Measurements from ENCODE around the gene OLFM1. TPM values are rescaled to one million over a fixed set of nuclear protein-coding genes. Genes with fewer than 3 reads are reported as not detected.

Gene OLFM1
- total and polyA plus RNA-seq, 7 experiments from 2014 or later = 0.19 to 2.1 (median 0.87) TPM; not detected in 3

GRCh38 chr9:135070964-135071735 lies 16.3 kb upstream of the OLFM1 start:
- Histone ChIP-seq H3K27ac (ENCODE audit: low read depth, low read length) (no peak overlapping the region), H3K4me3 (ENCODE audit: low read length) (no peak overlapping the region), H3K27me3 (ENCODE audit: control insufficient read depth in 2 of 2, insufficient read depth in 2 of 2, low read length in 2 of 2) (no peaks in the 10 kb centered on the region), H3K36me3 (ENCODE audit: control insufficient read depth in 2 of 3, insufficient read depth in 3 of 3, low read length in 3 of 3) (no peaks in the 10 kb centered on the region), H3K9me3 (ENCODE audit: control insufficient read depth in 2 of 3, low read length in 3 of 3) (no peaks in the 10 kb centered on the region), H3K4me1 (ENCODE audit: control insufficient read depth in 2 of 2, insufficient read depth in 2 of 2, low read length in 2 of 2) (no peaks in the 10 kb centered on the region)
- DNase-seq (no peak), ATAC-seq (no peak)
- H3K4me1 Mint-ChIP-seq = peaks cover 0 to 7% (median 0%) of the 10 kb centered on the region in 7 donors
- peaks cover 0 to 2% (median 0%) of the 10 kb centered on the region in 11 donors for H3K9me3 Mint-ChIP-seq
- POLR2A ChIA-PET = no interaction called here
- H3K27ac Mint-ChIP-seq = no peak overlapping the region
- intact Hi-C loops (cut with micrococcal nuclease) = no loop called here
- H3K36me3 Mint-ChIP-seq = no peaks in the 10 kb centered on the region
- H3K27me3 Mint-ChIP-seq = peaks cover 11 to 50% (median 25%) of the 10 kb centered on the region in 5 donors
- CTCF ChIA-PET = no interaction called here
- no peak overlapping the region for H3K4me3 Mint-ChIP-seq

GRCh38 chr9:135073081-135073740 lies 14.3 kb upstream of the OLFM1 start:
- no peaks in the 10 kb centered on the region for H3K36me3 ChIP-seq (ENCODE audit: control insufficient read depth in 2 of 3, insufficient read depth in 3 of 3, low read length in 3 of 3)
- H3K27me3 ChIP-seq (ENCODE audit: control insufficient read depth in 2 of 2, insufficient read depth in 2 of 2, low read length in 2 of 2) = no peaks in the 10 kb centered on the region
- H3K4me1 Mint-ChIP-seq = peaks cover 0 to 7% (median 0%) of the 10 kb centered on the region in 7 donors
- H3K4me3 Mint-ChIP-seq = no peak overlapping the region
- DNase-seq (no peak), ATAC-seq (no peak)
- ChIA-PET POLR2A (no interaction called here), CTCF (no interaction called here)
- H3K9me3 Mint-ChIP-seq = peaks cover 0 to 2% (median 0%) of the 10 kb centered on the region in 11 donors
- no peak overlapping the region for H3K27ac Mint-ChIP-seq
- no peaks in the 10 kb centered on the region for H3K4me1 ChIP-seq (ENCODE audit: control insufficient read depth in 2 of 2, insufficient read depth in 2 of 2, low read length in 2 of 2)
- no peak overlapping the region for H3K27ac ChIP-seq (ENCODE audit: low read depth, low read length)
- no peaks in the 10 kb centered on the region for H3K9me3 ChIP-seq (ENCODE audit: control insufficient read depth in 2 of 3, low read length in 3 of 3)
- H3K4me3 ChIP-seq (ENCODE audit: low read length) = no peak overlapping the region
- intact Hi-C loops (cut with micrococcal nuclease) = no loop called here
- H3K36me3 Mint-ChIP-seq = no peaks in the 10 kb centered on the region
- peaks cover 20 to 65% (median 38%) of the 10 kb centered on the region in 5 donors for H3K27me3 Mint-ChIP-seq

GRCh38 chr9:135073741-135074305 lies 13.6 kb upstream of the OLFM1 start:
- Histone ChIP-seq H3K4me1 (ENCODE audit: control insufficient read depth in 2 of 2, insufficient read depth in 2 of 2, low read length in 2 of 2) (no peaks in the 10 kb centered on the region), H3K27me3 (ENCODE audit: control insufficient read depth in 2 of 2, insufficient read depth in 2 of 2, low read length in 2 of 2) (no peaks in the 10 kb centered on the region), H3K36me3 (ENCODE audit: control insufficient read depth in 2 of 3, insufficient read depth in 3 of 3, low read length in 3 of 3) (no peaks in the 10 kb centered on the region), H3K4me3 (ENCODE audit: low read length) (no peak overlapping the region), H3K9me3 (ENCODE audit: control insufficient read depth in 2 of 3, low read length in 3 of 3) (no peaks in the 10 kb centered on the region), H3K27ac (ENCODE audit: low read depth, low read length) (no peak overlapping the region)
- Mint-ChIP-seq H3K9me3 (peaks cover 0 to 2% (median 0%) of the 10 kb centered on the region in 11 donors), H3K27me3 (peaks cover 20 to 64% (median 36%) of the 10 kb centered on the region in 5 donors), H3K4me3 (no peak overlapping the region), H3K4me1 (peaks cover 0 to 5% (median 0%) of the 10 kb centered on the region in 7 donors), H3K27ac (no peak overlapping the region), H3K36me3 (no peaks in the 10 kb centered on the region)
- intact Hi-C loops (cut with micrococcal nuclease) = no loop called here
- ChIA-PET POLR2A (no interaction called here), CTCF (no interaction called here)
- DNase-seq (no peak), ATAC-seq (no peak)

- POLR2A ChIA-PET = no interaction called here
- CTCF ChIA-PET = no interaction called here
- Histone ChIP-seq H3K9me3 (ENCODE audit: control insufficient read depth in 2 of 3, low read length in 3 of 3) (no peaks in the 10 kb centered on the region), H3K27me3 (ENCODE audit: control insufficient read depth in 2 of 2, insufficient read depth in 2 of 2, low read length in 2 of 2) (no peaks in the 10 kb centered on the region), H3K4me1 (ENCODE audit: control insufficient read depth in 2 of 2, insufficient read depth in 2 of 2, low read length in 2 of 2) (no peaks in the 10 kb centered on the region), H3K4me3 (ENCODE audit: low read length) (no peak overlapping the region), H3K36me3 (ENCODE audit: control insufficient read depth in 2 of 3, insufficient read depth in 3 of 3, low read length in 3 of 3) (no peaks in the 10 kb centered on the region), H3K27ac (ENCODE audit: low read depth, low read length) (no peak overlapping the region)
- intact Hi-C loops (cut with micrococcal nuclease) = no loop called here
- peaks cover 0 to 2% (median 0%) of the 10 kb centered on the region in 11 donors for H3K9me3 Mint-ChIP-seq
- H3K36me3 Mint-ChIP-seq = no peaks in the 10 kb centered on the region
- DNase-seq (no peak), ATAC-seq (no peak)
- H3K27ac Mint-ChIP-seq = no peak overlapping the region
- H3K4me3 Mint-ChIP-seq = peak overlapping the region in 2 of 10 donors; percentile 12 to 41
- H3K4me1 Mint-ChIP-seq = peaks cover 0 to 4% (median 0%) of the 10 kb centered on the region in 7 donors
- peaks cover 20 to 66% (median 34%) of the 10 kb centered on the region in 5 donors for H3K27me3 Mint-ChIP-seq
Observed at GRCh38 chr9:135074354-135075233, 12.9 kb upstream of the OLFM1 start.

- Histone ChIP-seq H3K27ac (ENCODE audit: low read depth, low read length) (no peak overlapping the region), H3K27me3 (ENCODE audit: control insufficient read depth in 2 of 2, insufficient read depth in 2 of 2, low read length in 2 of 2) (no peaks in the 10 kb centered on the region), H3K36me3 (ENCODE audit: control insufficient read depth in 2 of 3, insufficient read depth in 3 of 3, low read length in 3 of 3) (no peaks in the 10 kb centered on the region), H3K4me1 (ENCODE audit: control insufficient read depth in 2 of 2, insufficient read depth in 2 of 2, low read length in 2 of 2) (no peaks in the 10 kb centered on the region), H3K9me3 (ENCODE audit: control insufficient read depth in 2 of 3, low read length in 3 of 3) (no peaks in the 10 kb centered on the region), H3K4me3 (ENCODE audit: low read length) (no peak overlapping the region)
- Mint-ChIP-seq H3K27me3 (peaks cover 20 to 59% (median 34%) of the 10 kb centered on the region in 5 donors), H3K4me3 (peak overlapping the region in 1 of 10 donors; percentile 41), H3K4me1 (peaks cover 0 to 3% (median 0%) of the 10 kb centered on the region in 7 donors), H3K9me3 (peaks cover 0 to 2% (median 0%) of the 10 kb centered on the region in 11 donors), H3K27ac (no peak overlapping the region), H3K36me3 (no peaks in the 10 kb centered on the region)
- ATAC-seq (no peak), DNase-seq (no peak)
- ChIA-PET CTCF (no interaction called here), POLR2A (no interaction called here)
- intact Hi-C loops (cut with micrococcal nuclease) = no loop called here
Observed at GRCh38 chr9:135075234-135076142, 12.0 kb upstream of the OLFM1 start.

All from naive thymus-derived CD4-positive, alpha-beta T cell (primary cell).